Measurements from ENCODE around the gene SRPK1. TPM values are rescaled to one million over a fixed set of nuclear protein-coding genes. Genes with fewer than 3 reads are reported as not detected.
"Not testable (repeated sequence)": the region's sequence is repeated elsewhere in the genome, so short reads cannot be mapped to it uniquely, and the experiment has no call there.

Gene SRPK1
- total RNA-seq, 4 donors from 2014 or later = 72.4 to 137 (median 112) TPM

DNA sequence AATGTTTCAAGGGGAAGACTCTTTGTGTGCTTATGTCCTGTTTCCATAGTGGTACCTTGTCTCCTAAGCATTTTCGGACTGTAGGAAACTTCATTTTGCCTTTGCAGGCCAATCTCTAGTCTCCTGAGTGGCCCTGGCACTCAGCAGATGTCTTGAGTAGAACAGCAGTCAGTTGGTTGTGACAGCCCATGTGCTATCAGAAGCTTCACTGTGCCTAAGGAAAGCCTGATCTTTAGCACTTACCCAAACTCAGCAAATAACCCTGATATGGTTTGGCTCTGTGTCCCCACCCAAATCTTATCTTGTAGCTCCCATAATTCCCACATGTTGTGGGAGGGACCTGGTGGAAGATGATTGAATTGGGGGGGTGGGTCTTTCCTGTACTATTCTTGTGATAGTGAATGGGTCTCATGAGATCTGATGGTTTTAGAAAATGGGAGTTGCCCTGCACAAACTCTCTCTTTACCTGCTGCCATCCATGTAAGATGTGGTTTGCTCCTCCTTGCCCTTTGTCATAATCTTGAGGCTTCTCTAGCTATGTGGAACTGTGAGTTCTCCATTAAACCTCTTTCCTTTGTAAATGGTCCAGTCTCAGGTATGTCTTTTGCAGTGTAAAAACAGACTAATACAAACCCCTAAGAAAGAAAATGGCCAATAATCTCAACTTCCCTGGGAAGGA is 15.9 kb upstream of the SRPK1 start:
- DNase-seq = no peak
- TF ChIP-seq POLR2A (IDR thresholded peaks at IDR 0.05) = no peak
- TF ChIP-seq, protein P1, sequence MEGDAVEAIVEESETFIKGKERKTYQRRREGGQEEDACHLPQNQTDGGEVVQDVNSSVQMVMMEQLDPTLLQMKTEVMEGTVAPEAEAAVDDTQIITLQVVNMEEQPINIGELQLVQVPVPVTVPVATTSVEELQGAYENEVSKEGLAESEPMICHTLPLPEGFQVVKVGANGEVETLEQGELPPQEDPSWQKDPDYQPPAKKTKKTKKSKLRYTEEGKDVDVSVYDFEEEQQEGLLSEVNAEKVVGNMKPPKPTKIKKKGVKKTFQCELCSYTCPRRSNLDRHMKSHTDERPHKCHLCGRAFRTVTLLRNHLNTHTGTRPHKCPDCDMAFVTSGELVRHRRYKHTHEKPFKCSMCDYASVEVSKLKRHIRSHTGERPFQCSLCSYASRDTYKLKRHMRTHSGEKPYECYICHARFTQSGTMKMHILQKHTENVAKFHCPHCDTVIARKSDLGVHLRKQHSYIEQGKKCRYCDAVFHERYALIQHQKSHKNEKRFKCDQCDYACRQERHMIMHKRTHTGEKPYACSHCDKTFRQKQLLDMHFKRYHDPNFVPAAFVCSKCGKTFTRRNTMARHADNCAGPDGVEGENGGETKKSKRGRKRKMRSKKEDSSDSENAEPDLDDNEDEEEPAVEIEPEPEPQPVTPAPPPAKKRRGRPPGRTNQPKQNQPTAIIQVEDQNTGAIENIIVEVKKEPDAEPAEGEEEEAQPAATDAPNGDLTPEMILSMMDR (IDR thresholded peaks at IDR 0.05) = no peak
- H3K36me3 ChIP-seq = no peaks in the 10 kb centered on the region
- no peaks in the 10 kb centered on the region for H3K27me3 ChIP-seq
- H3K4me1 ChIP-seq = peaks cover 0 to 8% (median 0%) of the 10 kb centered on the region in 4 donors
- H3K9me3 ChIP-seq = no peaks in the 10 kb centered on the region
- no peak overlapping the region for H3K27ac ChIP-seq
- no peak overlapping the region for H3K4me3 ChIP-seq

DNA sequence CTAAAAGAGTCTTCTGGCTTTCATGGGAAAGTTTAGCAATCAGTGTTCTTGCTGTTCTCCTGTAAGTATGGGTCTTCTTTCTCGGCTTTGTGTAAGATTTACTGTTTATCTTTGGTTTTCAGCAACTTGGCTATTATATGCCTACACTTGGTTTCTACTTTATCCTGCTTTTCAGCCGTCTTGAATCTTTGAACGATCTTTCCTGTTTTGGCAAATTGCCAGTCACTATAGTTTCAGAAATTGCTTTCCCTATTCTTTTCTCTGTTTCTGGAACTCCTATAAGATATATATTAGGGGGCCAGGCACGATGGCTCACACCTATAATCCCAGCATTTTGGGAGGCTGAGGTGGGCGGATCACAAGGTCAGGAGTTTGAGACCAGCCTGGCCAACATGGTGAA is 14.6 kb upstream of the SRPK1 start:
- H3K4me3 ChIP-seq = no peak overlapping the region

DNA sequence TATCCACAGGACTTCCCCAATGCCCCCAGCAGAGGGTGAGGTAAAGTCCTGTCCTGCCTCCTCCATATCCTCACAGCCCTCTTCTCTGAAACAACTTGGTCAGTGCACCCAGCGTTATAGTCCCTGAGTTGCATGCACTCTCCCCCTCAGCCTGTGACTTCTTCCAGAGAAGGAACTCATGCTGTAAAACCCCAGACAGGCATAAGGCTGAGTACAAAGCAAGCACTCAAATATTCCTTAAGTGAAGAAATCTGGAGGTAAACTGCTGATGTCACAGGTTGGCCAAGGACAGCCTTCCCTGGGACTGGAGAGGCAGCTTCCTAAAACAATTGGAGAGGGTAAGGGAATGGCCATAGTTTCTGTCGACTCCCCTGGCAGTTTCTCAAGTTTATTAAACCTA is 12.9 kb upstream of the SRPK1 start:
- no peaks in the 10 kb centered on the region for H3K36me3 ChIP-seq
- H3K4me1 ChIP-seq = no peaks in the 10 kb centered on the region
- no peaks in the 10 kb centered on the region for H3K9me3 ChIP-seq
- H3K4me3 ChIP-seq = no peak overlapping the region
- H3K27ac ChIP-seq = no peak overlapping the region
- H3K27me3 ChIP-seq = no peaks in the 10 kb centered on the region
- TF ChIP-seq, protein P1 (IDR thresholded peaks at IDR 0.05) = no peak
- no peak for TF ChIP-seq POLR2A (IDR thresholded peaks at IDR 0.05)
- DNase-seq = no peak

More for the DNA sequence above, 14.6 kb upstream of the SRPK1 start:
- Histone ChIP-seq H3K27me3 (no peaks in the 10 kb centered on the region), H3K9me3 (no peaks in the 10 kb centered on the region), H3K36me3 (no peaks in the 10 kb centered on the region), H3K27ac (no peak overlapping the region), H3K4me1 (peaks cover 0 to 3% (median 0%) of the 10 kb centered on the region in 4 donors)
- no peak for DNase-seq
- TF ChIP-seq, protein P1 (IDR thresholded peaks at IDR 0.05) = no peak
- no peak for TF ChIP-seq POLR2A (IDR thresholded peaks at IDR 0.05)

DNA sequence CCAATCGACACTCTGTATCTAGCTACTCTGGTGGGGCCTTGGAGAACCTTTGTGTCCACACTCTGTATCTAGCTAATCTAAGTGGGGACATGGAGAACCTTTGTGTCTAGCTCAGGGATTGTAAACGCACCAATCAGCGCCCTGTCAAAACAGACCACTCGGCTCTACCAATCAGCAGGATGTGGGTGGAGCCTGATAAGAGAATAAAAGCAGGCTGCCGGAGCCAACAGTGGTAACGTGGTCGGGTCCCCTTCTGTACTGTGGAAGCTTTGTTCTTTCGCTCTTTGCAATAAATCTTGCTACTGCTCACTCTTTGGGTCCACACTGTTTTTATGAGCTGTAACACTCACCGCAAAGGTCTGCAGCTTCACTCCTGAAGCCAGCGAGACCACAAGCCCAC is 11.0 kb upstream of the SRPK1 start:
- DNase-seq, H3K27ac ChIP-seq, H3K4me3 ChIP-seq, H3K27me3 ChIP-seq, H3K36me3 ChIP-seq, H3K9me3 ChIP-seq, H3K4me1 ChIP-seq: not testable (repeated sequence)

DNA sequence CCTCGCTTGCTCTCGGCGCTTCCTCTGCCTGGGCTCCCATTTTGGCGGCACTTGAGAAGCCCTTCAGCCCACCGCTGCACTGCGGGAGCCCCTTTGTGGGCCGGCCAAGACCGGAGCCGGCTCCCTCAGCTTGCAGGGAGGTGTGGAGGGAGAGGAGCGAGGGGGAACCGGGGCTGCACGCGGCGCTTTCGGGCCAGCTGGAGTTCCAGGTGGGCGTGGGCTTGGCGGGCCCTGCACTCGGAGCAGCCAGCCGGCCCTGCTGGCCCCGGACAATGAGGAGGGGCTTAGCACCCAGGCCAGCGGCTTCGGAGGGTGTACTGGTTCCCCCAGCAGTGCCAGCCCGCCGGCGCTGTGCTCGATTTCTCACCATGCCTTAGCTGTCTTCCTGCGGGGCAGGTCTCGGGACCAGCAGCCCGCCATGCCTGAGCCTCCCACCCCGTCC is 10.2 kb upstream of the SRPK1 start:
- H3K4me3 ChIP-seq = no peak overlapping the region
- no peaks in the 10 kb centered on the region for H3K27me3 ChIP-seq
- no peak for DNase-seq
- no peak overlapping the region for H3K27ac ChIP-seq
- no peaks in the 10 kb centered on the region for H3K9me3 ChIP-seq
- H3K4me1 ChIP-seq = no peaks in the 10 kb centered on the region
- H3K36me3 ChIP-seq = no peaks in the 10 kb centered on the region
- TF ChIP-seq POLR2A (IDR thresholded peaks at IDR 0.05) = no peak
- TF ChIP-seq, protein P1 (IDR thresholded peaks at IDR 0.05) = no peak

DNA sequence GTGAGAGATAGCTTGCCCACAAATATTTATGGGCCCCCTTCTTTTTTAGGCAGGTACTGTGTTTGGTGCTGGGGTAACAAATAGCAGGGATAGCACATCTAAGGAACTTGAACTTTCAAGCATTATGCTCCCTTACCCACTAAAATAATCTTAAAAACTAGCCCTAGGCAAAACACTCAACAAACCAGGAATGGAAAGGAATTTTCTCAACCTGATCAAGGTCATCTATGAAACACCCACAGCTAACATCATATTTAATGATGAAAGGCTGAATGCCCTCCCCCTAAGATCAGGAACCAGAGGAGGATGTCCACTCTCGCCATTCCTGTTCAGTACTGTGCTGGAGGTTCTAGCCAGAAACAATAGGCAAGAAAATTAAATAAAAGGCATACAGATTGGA is 8.7 kb upstream of the SRPK1 start:
- H3K27me3 ChIP-seq = no peaks in the 10 kb centered on the region
- no peaks in the 10 kb centered on the region for H3K4me1 ChIP-seq
- no peak for DNase-seq
- H3K27ac ChIP-seq = no peak overlapping the region
- H3K36me3 ChIP-seq = no peaks in the 10 kb centered on the region
- TF ChIP-seq, protein P1 (IDR thresholded peaks at IDR 0.05) = no peak
- no peak for TF ChIP-seq POLR2A (IDR thresholded peaks at IDR 0.05)
- no peak overlapping the region for H3K4me3 ChIP-seq
- H3K9me3 ChIP-seq = no peaks in the 10 kb centered on the region

Measured in Peyer's patch (tissue), 4 donors.